ENCODE measurements around the gene RECQL.
"Not testable (repeated sequence)": the region's sequence is repeated elsewhere in the genome, so short reads cannot be mapped to it uniquely, and the experiment has no call there.

RECQL gene

DNA sequence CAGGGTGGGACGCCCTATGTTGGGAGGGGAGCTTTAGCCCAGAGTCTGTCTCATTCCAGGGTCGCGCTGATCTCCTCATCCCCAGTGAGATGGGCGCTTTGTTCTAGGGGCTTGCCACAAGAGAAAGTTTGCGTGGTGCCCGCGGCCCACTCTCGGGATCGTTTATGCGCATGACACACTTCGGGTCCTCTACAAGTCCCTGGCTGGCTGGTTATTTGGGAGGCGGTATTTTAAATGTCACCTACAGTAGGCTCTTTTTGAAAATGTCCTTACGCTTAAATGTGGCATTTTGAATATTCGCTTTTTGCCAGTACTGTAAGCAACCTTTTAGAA lies 695 bp upstream of the RECQL start:
- DNase-seq = peak; percentile 38

DNA sequence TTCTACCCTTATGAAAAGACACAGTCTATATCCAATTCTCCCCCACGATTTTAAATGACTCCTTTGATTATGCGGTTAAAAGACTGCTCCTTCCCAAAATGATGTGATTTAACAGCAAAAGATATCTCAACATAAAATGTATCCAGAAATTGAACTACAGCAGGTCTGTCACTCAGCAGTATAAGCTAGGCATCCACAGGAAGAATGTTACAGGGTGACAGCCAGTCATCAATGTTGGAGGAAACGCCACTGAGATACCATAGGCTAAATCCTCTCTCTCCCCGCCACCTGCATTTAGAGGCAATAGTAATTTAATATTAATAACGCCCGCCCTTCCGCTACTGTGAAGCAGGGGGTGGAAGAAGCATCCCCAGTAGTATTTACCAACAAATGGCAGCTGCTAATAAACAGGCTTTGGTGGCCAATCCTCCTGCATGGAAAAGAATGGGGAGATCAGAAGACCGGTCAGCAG lies 613 bp downstream of the RECQL start:
- no peak for DNase-seq

DNA sequence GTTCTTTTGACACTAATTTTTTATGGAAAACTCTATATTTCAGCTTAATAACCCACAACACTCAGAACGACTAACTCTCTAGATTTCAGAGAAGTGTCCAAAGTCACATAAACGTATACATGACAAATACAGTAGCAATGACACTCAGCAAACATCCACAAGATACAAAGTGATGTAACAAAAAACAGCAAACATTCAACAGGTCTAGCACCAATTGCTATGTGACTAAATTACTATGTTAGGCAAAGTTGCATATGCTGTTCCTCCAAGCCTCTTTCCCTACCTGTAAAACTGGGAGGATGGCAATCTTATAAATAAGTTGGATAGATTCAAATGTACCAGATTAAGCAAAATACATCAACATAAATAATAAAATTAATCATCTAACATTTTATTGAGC lies 1.7 kb downstream of the RECQL start:
- DNase-seq = no peak

DNA sequence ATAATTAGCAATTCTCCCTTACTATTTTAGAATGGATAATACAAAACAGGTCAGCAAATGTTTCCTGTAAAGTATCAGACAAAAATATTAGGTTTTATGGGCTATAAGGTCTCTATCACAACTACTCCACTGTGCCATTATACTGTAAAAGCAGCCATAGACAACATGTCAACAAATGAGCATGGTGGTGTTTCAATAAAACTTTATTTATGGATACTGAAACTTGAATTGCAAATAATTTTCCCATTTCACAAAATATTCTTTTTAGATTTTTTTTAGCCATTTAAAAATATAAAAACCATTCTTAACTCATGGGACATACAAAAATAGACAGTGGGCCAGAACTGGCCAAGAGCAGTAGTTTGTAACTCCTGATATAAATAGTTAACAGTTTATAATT lies 15.4 kb downstream of the RECQL start:
- DNase-seq = no peak

DNA sequence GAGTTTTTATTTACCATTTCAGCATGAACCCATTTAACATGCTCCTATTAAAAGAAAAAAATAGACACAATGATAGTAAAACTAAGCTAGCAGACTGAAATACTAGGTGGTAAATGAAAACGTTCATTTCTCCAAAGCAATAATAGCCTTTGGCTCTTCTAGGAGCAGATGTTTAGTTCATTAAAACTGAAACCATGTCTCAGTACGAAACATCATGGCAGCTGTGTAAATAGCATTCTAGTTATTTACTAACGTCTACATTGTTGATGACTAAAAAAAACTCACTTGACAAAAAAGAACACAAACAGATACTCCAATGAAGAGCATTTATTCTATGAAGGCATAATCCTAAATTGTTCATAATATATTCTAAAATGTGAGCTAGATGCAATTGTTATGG lies 17.9 kb downstream of the RECQL start:
- DNase-seq = peak; percentile 89

DNA sequence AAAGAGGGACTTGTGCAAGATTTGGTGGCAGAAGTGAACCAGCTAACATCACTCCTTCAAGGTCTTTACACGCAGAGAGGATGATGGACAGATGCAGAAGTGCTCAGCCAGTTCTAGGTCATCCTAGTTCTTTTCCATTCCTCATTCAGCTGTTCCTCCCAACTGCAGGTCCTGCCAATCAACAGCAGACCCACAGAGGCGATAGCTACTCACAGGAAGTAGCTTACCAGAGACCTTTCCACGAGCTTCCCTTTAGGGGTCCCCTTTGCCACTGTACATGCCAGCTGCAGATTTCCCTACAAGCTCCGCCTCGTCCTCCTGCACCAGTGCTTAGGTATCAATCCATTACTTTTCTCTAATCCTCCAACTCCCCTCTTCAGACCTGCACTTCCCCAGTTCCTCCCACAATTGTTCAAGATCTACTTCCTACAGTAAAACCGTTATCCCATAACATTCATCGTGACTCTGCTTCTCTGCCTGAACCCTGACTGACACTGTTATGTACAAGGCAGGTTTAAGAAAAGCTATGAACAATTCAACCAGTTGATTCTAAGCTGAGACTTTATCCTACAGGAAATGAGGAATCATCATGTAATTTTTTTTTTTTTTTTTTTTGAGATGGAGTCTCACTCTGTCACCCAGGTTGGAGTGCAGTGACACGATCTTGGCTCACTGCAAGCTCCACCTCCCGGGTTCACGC lies 22.5 kb downstream of the RECQL start:
- DNase-seq = no peak

DNA sequence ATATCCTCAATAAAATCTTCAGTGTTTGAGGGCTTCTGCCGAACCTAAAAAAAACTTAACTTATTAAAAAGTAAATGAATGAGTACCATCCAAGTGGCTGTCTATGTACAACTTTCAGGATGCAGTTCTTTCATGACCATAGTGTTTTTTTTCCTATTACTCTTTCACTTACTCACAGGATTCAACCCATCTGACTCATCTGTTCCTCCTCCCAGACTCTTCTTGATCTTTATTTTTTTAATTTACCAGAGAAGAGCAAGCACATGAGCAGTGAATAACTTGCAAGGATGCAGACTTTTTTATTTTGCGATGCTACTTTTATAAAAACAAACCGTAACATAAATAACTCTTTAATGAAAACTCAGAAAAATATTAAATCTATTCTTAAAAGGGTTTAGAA lies 24.5 kb downstream of the RECQL start:
- DNase-seq = no peak

DNA sequence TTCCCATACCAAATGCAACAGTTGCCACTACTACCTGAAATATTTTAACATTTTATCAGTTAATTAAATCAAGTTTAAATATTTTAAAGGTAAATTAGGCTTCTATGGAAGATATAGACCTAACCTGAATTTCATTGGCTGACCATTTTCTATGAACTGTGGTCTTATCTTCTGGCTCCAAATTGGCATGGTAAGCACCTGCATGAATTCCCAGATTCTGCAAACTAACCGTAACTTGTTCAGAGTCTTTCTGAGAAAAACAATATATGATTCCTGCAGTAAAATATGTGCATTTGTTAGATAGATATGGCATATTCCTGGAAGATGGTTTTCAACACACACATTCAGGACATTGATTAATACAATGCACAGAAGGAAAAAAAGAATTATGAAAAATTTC lies 25.9 kb downstream of the RECQL start:
- no peak for DNase-seq

DNA sequence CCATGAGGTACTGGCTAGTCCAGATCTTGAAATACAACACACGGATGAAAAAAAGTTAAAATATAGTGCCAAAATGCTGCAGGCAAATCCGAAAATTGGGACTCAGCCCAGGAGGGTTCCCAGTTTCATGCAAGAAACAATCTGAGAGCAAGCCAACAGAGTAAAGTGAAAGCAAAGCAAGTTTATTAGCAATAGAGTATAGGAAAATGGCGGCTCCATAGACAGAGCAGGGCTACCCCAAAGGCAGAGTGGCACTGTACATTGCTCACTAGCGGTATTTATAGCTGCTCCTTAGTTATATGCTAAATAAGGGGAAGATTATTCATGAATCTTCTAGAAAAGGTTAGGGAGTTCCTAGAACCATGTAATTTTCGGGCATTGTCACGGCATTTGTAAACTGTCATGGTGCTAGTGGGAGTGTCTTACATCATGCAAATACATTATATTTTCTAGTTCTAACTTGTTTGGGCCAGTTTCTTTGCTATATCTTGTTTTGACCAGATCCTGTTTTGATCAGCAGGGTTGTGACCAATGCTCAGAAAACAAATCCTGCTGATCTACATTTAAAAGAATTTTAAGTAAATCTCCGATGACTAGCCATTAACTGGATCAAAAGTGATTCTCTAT lies 29.1 kb downstream of the RECQL start:
- DNase-seq = no peak

DNA sequence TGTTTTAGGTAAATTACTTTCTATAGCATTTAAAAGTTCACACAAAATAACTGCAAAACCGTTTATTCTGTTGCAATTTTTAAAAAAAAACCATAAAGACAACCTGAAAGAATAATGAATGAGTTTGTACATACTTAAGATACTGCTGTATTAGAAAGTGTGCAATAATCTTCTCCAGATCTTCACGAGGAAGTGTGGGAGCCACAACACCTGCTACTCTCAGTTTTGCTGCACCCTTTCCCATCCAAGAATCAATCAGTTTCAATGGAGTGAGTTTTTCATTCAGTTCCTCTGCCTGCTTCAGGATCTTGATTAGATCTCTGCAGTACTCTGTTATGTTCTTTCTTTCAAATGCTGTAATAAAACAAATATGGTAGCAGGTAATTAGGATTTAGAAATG lies 30.1 kb downstream of the RECQL start:
- no peak for DNase-seq

DNA sequence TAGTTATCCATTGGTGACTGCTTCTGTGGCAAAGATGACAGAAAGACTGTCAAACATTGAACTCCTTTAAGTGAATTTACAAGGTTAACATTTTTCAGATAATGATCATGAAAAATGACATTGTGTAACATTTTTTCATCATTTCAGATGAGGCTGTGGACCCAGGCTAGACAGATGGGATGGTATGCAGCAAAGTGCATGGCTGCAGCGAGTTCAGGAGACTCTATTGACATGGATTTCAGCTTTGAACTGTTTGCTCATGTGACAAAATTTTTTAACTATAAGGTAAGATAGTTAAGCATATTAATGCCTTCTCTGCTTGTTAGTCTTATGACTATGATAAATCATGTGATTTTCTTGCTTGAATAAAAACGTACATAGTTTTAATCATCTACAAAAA lies 34.1 kb downstream of the RECQL start:
- not testable (repeated sequence) for DNase-seq

DNA sequence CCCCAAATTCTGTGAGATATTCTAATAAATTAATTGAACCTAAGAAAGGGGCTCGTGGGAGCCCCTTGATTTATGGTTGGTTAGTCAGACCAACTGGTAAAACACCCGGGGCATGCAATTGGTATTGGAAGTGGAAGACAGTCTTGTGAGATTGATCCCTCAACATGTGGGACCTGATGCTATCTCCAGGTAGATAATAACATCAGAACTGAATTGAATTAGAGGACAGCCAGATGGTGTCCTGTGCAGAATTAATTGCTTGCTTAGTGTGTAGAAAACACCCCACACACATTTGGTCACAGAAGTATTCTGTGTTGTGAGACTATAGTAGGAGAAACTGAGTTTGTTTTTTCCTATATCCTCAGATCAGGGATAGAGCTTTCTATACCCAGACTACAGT lies 42.0 kb downstream of the RECQL start:
- DNase-seq = no peak

DNA sequence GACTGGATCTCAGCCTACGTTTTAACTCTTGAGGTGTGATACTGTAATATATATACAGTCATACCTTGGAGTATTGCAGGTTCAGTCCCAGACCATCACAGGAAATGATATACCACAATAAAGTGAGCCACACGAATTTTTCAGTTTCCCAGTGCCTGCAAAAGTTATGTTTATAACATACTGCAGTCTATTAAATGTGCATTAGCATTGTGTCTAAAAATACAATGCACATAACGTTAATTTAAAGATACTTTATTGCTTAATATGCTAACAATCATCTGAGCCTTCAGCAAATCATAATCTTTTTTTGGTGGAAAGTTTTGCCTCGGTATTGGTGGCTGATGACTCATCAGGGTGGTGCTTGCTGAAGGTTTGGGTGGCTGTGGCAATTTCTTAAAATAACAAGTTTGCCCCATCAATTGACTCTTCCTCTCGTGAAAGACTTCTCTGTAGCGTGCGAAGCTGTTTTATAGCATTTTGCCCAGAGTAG lies 45.1 kb downstream of the RECQL start:
- DNase-seq = no peak

DNA sequence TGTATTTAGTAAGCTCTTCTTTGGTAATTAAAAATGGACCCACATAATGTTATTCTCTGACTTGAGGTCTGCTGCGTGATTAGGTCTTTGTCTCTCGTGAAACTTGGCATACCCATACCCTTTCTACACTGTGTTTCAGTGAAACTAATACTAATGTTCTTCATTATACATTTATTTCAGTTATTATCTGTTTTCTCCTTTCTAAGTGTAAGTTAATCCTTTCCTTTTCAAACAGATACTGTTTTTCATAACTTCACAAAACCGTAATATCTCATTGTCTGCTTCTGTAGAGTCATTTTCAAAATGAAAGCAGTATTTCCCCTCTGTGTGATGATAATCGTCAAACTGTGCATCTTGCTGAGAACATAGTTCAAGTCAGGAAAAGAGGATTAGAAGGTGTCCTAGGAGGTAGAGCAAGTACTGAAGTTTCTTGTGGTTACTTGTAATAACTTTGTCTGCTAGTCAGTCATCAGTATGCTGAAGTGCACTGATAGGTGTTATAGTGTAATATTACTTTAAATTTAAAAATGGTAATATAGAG lies 48.1 kb downstream of the RECQL start:
- DNase-seq = no peak

DNA sequence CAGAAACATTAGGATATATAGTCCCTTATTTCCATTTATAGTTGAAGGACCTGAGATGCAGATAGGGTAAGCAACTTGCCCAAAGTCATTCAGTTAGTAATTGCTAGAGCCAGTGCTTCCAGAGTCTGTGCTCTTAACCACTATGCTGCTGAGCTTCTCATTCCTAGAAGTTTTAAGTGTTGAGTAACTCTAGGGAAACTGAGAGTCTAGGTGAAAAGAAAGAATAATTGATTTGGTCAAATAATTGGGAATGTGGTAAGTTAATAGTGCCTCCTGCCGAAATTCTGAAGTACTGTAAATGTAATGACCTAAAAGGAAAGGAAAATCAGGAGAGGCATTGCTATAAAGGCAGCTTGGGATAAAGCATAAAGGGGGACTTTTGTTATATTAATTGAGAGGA lies 49.9 kb downstream of the RECQL start:
- no peak for DNase-seq

DNA sequence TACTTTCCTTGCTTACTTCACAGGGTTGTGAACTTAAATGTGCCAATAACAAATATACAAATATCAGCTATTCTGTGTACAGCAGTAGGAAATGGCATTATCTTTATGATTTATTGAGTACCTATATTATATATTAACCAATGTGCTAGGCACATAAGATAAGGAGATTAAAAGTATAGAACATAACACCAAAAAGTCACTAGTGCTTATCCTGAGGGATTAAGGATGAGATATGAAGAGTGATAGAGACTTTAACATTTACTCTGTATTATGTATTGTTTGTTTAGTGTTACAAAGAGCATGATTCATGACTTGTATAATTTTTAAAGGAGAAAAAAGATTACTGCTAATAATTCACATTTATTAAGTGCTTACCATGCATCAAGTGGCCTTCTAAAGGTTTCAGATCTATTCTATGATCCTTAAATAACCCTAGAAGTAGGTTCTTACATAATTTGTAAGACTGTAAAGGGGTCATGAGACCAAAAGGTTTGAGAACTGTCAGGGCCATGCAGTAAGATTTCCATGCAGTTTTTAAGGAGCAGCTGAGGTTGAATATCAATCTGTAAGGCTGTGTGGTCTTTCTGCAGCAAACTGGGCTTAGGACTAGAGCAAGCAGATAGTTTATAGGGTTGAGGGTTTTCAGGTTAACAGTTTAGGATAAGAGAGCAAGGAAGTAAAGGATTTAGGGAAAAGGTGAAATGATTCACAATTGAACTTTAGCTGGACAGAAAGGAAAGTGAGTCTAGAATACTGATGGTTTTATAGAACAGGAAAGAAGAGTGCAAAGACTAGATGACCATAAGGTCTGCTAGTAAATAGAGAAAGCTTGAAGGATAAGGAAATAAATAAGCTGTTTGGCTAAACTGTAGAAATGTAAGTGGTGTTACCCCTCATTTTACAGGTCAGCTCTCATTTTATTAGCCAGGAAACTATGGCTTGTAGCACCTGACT lies 57.0 kb downstream of the RECQL start:
- DNase-seq = no peak

DNA sequence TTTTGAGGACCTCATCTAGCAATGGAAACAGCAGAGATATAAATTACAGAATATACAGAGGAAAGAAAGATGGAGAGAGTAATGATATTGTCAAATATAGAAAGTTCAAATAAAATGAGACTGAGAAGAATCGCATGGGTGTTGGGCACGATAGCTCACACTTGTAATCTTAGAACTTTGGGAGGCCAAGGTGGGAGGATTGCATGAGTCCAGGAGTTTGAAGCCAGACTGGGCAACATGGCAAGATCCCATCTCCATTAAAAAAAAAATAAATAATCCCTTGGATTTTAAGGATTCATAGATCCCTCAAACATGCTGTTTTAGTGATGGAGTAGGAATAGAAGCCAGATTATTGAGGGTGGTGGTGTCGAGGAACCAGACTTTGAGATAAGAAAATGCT lies 62.1 kb downstream of the RECQL start:
- no peak for DNase-seq

DNA sequence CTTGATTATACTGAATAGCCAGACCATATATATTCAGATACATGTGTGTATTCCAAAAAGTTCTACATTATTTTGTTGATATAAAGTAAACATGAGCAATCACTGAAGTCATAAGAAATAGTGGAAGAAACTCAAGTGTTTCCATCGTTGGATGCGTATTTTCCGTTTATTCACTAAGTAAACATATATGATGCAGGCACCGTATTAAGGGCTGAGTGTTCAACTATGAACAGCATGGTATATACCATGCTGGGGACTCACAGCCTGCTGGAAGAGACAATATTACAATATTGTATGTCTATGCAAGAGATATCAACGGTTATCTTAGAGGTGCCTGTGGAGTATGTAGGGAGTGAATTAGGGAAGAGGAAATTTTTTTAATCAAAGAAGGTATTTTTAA lies 62.8 kb downstream of the RECQL start:
- DNase-seq = no peak

DNA sequence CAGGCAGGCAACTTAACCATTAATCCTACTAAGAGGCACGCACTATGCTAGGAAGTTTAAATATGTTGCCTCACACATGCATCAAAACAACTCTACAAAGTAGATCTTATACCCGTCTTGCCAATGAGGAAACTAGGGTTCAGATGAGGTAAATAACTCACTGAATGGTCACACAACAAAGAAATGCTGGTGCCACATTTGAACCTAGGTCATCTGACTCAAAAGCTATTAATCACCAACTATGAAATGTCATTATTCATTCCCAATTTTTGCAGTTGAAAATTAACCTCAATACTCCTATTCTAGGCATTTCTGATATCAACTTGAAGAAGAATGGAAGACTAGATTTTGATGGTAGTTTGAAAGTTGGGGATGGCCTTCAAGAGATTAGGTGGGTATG lies 66.7 kb downstream of the RECQL start:
- no peak for DNase-seq

DNA sequence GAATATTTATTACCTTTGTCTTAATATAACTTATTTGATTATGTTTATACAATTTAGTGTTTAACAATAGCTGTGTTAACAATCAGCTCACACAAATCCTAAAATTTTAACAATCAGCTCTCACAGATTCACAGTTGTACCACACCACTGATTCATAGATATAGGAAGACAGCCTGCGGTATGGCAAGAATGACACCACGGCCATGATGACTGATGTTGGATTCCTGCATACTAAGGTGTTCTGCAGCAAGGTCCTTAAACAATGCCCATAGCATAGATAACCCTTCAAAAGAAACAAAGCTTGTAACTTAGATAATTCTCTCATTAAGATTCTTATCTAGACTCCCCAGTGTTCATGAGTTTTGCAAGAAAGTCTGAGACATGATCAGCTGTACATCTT lies 67.9 kb downstream of the RECQL start:
- no peak for DNase-seq

DNA sequence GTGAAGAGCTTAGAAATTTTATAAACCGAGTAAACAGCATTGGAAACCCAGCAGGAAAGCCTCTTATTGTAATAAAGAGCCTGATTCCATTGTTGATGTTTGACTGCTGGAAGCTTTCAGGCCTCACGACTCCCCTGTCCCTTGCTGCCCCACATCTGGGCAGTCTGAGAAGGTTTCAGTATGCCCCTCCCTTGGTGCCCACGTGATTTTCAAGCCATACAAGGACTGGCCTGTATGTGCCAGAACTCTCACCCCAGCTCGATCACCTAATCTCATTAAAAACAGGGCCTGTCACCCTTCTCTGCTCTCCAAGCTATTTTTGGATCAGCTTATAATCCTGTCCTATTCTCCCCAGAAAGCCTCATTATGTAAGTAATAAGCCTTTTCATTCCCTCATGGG lies 71.4 kb downstream of the RECQL start:
- DNase-seq = no peak

DNA sequence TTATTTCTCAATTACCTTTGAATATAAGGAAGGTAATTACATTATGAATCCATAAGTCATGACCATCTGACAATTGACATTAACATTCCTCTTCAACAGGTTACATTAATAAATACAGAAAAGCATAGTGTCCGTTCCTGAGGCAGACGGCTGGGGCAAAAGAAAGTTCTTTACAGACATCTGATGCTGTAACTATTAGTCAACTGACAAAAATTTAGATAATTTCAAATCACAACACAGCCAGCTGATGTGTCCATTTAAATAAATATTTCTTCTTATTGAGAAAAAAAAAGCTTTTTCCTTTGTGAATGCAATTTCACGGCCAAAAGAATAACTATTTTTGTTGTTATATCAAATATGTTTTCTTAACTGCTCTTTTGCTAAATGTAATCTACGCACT lies 73.2 kb downstream of the RECQL start:
- no peak for DNase-seq

DNA sequence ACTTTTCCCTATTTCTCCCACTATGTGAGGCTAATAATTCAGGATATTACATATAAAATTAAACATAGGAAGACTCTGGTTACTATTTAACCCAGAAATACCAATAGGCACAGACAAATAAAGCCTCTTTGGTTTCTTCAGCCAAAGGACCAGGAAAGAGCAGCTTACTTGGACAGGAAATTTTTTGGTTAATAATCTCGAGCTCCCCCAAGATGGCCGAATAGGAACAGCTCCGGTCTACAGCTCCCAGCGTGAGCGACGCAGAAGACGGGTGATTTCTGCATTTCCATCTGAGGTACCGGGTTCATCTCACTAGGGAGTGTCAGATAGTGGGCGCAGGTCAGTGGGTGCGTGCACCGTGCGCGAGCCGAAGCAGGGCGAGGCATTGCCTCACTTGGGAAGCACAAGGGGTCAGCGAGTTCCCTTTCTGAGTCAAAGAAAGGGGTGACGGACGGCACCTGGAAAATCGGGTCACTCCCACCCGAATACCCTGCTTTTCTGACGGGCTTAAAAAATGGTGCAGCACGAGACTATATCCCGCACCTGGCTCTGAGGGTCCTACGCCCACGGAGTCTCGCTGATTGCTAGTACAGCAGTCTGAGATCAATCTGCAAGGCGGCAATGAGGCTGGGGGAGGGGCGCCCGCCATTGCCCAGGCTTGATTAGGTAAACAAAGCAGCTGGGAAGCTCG lies 82.3 kb downstream of the RECQL start:
- DNase-seq = not testable (repeated sequence)
